ENCODE data around the gene LPP.

- TF ChIP-seq PAX5 (IDR thresholded peaks at IDR 0.05; ENCODE audit: insufficient read depth, low read length, severe bottlenecking) (no peak), POLR2AphosphoS5 (IDR thresholded peaks at IDR 0.05; ENCODE audit: low read depth, low read length) (no peak)
Measured at GRCh38 chr3:188607805-188608315, 453.9 kb downstream of the LPP start.

All from GM12891 (cell line).